GM21447 (cell line): ENCODE results near the gene RCCD1.

ENCODE experiments used
- ATAC-seq: cut with Tn5 transposase; IDR thresholded peaks from one replicate; pipeline ENCODE4 v1.9.1; 2021; ENCODE audit not compliant: unreplicated experiment

RCCD1 gene

GRCh38 chr15:90941038-90941437 is 13.6 kb upstream of the RCCD1 start:
- no peak for ATAC-seq

GRCh38 chr15:90942354-90943120 is 12.1 kb upstream of the RCCD1 start:
- ATAC-seq: no peak

DNA sequence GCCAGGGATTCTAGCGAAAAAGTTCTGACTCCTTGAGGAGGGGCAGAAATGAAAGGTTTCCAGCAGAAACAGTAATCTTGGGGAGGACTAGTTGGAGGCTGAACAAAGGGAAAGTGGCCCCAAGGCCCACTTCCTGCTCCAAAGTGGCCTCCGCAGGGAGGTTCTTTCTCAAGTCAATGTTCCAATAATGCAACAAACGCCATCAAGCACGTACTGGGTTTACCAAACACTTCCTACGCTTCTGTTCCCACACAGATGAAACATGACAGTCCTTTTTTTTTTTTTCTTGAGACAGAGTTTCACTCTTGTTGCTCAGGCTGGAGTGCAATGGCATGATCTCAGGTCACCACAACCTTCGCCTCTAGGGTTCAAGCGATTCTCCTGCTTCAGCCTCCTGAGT is 9.6 kb upstream of the RCCD1 start:
- no peak for ATAC-seq

DNA sequence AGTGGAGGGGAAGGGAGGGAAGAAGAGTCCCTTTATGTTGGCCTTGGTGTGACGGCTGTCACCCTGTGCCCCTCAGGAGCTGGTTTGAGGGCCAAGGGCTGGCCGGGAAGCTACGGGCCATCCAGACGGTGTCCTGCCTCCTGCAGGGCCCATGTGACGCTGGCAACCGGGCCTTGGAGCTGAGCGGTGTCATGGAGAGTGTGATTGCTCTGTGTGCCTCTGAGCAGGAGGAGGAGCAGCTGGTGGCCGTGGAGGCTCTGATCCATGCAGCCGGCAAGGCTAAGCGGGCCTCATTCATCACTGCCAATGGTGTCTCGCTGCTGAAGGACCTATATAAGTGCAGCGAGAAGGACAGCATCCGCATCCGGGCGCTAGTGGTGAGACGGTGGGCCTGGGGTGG is 8.1 kb upstream of the RCCD1 start:
- ATAC-seq: no peak

- no peak for ATAC-seq
Observed at GRCh38 chr15:90946941-90947576, 7.6 kb upstream of the RCCD1 start.

- ATAC-seq: no peak
Observed at GRCh38 chr15:90947577-90948357, 6.9 kb upstream of the RCCD1 start.

GRCh38 chr15:90948506-90948905 is 6.2 kb upstream of the RCCD1 start:
- ATAC-seq: no peak

DNA sequence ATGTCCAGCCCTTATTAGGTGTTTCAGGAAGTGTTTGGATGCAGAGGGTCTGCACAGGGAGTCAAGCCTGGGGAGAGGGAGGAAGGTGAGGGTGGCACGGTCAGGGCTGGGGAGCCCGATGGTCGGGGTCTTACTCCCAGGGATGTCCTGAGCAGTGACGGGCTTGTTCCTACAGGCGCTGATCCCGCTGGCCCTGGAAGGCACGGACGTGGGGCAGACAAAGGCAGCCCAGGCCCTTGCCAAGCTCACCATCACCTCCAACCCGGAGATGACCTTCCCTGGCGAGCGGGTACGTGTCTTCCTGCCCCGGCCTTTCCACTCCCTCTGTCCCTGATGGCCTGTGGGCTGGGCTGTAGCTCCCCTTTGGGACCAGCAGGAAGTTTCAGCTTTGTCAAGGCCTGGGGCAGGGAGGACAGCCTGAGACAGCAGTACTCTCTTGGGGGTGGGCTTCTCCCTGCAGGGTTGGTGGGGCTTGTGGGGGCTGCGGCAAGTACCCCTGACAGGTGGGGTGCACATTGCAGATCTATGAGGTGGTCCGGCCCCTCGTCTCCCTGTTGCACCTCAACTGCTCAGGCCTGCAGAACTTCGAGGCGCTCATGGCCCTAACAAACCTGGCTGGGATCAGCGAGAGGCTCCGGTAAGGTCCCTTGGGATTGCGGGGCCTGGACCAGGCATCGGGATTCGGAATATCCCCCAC is 4.6 kb upstream of the RCCD1 start:
- ATAC-seq: no peak

DNA sequence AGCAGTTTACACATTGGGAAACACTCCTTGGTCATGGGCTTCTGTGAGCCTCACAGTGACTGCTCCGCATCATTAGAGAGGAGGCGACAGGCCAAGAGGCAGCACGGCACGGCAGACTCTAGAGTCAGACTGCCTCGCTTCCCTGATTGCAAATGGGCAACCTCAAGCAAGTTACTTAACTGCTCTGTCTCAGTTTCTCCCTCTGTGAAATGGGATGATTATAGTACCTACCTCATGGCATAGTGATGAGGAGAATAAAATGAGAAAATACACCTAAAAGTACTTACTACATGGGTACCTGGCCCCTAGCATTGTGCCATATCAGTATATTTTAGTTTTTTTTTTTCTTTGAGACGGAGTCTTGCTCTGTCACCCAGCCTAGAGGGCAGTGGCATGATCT is 4.0 kb upstream of the RCCD1 start:
- ATAC-seq: no peak

- no peak for ATAC-seq
Observed at GRCh38 chr15:90952901-90953677, 1.6 kb upstream of the RCCD1 start.

DNA sequence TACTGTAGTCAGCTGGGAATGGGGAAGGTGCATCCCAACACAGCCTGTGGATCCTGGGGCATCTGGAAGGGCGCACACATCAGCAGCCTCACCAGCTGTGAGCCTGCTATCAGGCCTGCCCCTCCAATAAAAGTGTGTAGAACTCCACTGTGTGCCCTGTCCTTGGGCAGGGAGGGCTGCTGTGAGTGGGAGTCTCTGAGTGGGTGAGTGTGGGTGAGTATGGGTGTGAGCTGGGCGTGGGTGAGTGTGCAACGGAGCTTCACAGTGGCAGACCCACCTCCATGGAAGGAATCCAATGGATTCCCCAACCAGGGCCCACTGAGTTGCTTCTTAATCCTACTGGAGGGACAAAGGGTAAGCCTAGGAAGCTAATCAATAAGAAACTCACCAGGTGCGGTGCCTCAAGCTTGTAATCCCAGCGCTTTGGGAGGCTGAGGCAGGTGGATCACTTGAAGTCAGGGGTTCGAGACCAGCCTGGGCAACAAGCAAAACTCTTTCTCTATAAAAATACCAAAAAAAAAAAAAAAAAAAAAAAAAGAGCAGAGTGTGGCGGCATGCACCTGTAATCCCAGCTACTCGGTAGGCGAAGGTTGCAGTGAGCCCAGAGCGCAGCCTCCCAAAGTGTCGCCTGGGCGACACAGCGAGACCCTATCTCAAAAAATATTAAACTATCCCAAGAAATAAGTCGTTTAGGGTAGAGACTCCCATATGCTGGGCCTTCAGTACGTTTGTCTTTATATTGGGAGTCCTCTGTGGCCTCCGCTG is 555 bp upstream of the RCCD1 start:
- no peak for ATAC-seq

DNA sequence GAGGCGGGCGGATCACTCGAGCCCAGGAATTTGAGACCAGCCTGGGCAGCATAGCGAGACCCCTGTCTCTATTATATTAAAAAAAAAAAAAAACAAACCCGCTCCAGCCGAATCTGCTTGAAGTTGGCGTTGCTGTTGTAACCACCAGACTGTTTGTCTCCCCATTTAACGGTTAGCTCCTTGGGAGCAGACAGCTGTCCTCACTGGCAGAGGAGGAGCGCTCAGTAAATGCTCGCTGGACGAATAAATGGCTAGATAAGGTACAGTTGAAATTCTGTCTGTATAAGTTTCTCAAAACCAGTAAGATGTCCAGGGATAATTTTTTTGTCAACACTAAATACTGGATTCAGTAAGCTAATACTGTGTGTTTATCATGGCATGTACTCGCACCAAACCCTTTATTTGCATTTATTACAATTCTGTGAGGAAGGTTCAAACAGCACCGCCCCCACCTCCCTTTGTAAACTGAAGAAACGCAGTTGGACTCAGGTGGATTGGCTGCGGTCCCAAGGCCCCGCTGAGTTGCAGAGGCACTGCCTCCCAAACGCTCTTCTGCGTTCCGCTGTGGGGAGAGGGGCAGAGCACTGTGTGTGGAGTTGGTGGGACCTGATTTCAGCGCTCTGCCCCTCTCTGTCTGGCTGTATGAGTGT is 1.1 kb downstream of the RCCD1 start:
- ATAC-seq: no peak

- ATAC-seq: no peak
Observed at GRCh38 chr15:90956274-90957030, 1.8 kb downstream of the RCCD1 start.

DNA sequence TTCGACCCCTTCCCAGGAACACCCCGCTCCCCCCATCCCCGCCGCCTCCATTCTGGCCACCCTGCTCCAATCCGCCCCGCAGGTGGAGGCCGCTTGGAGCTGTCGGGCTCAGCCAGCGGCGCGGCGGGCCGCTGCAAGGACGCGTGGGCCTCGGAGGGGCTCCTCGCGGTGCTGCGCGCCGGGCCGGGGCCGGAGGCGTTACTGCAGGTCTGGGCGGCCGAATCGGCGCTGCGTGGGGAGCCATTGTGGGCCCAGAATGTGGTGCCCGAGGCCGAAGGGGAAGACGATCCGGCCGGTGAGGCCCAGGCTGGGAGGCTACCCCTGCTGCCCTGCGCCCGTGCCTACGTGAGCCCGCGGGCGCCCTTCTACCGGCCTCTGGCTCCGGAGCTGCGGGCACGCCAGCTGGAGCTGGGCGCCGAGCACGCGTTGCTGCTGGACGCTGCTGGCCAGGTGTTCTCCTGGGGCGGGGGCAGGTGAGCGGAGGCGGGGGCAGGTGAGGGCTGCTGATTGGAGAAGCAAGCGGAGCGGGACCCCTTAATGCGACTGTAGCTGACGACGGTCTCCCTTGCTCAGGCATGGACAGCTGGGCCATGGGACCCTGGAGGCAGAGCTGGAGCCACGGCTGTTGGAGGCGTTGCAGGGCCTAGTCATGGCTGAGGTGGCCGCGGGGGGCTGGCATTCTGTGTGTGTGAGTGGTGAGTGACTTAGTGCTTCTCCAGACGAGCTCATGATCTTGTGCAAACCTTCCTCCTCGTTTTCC is 2.5 kb downstream of the RCCD1 start:
- ATAC-seq: no peak

GRCh38 chr15:90957791-90958190 is 3.1 kb downstream of the RCCD1 start:
- ATAC-seq: no peak

DNA sequence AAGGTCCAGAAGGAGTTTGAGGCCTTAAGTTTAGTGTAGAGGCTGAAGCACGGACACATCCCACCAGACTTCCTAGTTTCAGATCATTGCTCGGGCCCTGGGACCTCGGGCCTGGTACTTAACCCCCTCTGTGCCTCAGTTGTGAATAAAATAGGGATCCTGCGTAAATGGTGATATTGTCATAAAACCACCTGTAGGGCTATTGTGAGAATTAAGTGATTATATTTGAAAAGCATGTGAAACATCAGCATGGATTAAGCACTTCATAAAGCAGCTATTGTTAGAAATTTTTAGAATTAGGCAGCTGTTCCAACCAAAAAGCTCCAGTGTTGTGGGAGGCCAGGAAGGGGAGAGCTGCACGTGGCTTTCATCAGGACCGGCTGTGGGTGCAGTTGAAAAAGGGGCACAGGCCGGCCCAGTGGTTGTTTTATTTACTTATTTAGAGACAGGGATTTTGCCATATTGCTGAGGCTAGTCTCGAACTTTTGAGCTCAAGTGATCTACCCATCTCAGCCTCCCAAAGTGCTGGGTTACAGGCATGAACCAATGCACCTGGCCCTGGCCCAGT is 4.4 kb downstream of the RCCD1 start:
- ATAC-seq: no peak

- ATAC-seq: no peak
Observed at GRCh38 chr15:90959894-90960293, 5.2 kb downstream of the RCCD1 start.
